Subcutaneous adipose tissue (tissue), 4 donors: ENCODE results near the gene PCDH19. TPM values are rescaled to one million over a fixed set of nuclear protein-coding genes. Genes with fewer than 3 reads are reported as not detected.

ENCODE experiments used
- total RNA-seq, 4 donors: library from RNA; depleted of rRNA; stranded (reverse); fragments of >200 nt; gene quantifications; one replicate each; pipeline ENCODE4 v1.1.0, GENCODE V29; 2016
- TF ChIP-seq, protein P1 (sequence below): fragments of 450-650 bp; IDR thresholded peaks from one replicate; pipeline ENCODE4 v1.5.1; 2016; ENCODE audit warnings: low read depth, mild to moderate bottlenecking, control low read depth, antibody characterized with exemption, moderate library complexity

PCDH19 gene
- total RNA-seq, 4 donors from 2014 or later = 1.4 to 4.3 (median 3.6) TPM

DNA sequence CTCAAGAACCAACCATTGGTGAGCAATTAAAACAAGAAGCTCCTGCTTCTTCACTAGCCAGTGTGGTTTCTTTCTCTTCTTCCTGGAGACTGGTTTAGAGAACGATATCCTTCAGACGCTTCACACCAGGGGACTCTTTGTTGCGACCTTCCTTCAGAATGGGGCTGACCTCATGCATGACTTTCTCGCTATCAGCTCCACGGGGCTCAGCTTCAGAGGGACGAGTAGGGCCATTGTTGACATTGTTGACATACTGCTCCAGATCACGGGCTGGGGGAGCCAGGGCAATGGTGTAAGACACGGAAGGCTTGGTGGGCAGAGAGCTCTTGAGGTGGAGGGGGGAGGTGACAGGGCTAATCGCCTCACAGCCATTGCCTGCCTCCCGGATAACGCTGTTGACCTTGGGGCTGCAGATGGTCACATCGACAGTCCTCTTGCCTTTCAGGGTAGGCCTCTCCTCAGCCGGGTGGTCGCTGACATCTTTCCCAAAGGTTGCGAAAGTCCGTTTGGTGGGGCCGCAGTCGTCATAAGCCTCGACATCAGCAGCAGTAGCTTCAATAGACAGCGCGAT, 113.8 kb downstream of the PCDH19 start:
- TF ChIP-seq, protein P1, sequence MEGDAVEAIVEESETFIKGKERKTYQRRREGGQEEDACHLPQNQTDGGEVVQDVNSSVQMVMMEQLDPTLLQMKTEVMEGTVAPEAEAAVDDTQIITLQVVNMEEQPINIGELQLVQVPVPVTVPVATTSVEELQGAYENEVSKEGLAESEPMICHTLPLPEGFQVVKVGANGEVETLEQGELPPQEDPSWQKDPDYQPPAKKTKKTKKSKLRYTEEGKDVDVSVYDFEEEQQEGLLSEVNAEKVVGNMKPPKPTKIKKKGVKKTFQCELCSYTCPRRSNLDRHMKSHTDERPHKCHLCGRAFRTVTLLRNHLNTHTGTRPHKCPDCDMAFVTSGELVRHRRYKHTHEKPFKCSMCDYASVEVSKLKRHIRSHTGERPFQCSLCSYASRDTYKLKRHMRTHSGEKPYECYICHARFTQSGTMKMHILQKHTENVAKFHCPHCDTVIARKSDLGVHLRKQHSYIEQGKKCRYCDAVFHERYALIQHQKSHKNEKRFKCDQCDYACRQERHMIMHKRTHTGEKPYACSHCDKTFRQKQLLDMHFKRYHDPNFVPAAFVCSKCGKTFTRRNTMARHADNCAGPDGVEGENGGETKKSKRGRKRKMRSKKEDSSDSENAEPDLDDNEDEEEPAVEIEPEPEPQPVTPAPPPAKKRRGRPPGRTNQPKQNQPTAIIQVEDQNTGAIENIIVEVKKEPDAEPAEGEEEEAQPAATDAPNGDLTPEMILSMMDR = no peak

DNA sequence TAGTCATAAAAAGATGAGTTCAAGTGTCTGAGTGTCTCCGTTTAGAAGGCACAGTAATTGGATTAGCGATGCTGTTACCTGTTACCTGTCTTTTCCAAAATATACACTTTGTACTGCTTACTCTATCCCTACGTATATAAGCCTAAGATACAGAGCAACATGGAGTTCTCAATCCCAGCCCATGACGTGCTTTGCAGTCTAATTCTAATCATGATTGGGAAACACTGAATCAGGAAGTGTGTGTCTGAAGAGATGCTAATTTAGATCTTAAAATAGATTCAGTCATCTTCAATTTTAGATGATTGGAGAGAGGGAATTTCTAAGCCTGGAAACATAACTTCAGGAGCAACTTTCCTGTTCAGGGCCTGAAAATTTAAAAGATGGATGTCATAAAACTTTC, 115.1 kb downstream of the PCDH19 start:
- TF ChIP-seq, protein P1 = no peak

DNA sequence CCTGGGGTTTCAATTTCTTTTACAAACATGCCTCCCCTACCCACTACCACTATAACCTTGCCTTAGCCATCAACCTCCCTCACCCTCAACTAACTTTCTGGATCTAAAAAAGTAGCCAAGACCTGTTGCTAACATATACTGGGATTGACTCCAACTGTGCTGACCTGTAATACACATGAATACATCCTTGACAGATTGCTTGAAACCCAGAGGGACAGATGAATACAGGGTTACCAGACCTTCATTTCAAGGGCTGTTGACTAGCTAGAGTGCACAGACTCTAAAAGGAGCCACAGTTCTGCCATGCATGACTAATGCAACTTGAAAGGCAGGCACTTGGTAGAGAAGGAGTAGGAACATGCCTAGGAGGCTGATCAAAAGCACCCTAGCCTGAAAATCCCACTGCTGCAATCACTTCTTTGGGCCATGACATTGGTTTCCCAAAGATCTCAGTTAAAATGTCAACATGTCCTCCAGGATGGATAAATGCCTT, 121.0 kb downstream of the PCDH19 start:
- TF ChIP-seq, protein P1 = no peak

DNA sequence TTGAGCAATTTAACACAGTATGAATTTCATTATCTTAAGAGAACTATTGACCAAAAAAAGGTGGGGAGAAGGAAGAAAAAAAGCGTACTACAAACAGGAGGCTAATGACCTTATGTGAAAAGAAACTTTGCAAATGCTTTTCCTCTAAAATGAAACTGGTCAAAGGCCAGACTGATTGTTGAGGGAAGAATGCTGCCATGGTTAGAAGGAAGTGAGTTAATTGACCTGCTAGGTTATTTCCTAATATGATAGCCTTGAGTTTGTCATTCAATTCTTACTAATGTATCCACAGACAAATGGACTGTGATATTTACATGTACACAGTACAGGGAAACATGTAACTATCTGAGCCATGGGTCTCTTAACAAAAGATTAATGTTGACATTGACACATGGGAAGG, 132.8 kb downstream of the PCDH19 start:
- TF ChIP-seq, protein P1 = no peak

DNA sequence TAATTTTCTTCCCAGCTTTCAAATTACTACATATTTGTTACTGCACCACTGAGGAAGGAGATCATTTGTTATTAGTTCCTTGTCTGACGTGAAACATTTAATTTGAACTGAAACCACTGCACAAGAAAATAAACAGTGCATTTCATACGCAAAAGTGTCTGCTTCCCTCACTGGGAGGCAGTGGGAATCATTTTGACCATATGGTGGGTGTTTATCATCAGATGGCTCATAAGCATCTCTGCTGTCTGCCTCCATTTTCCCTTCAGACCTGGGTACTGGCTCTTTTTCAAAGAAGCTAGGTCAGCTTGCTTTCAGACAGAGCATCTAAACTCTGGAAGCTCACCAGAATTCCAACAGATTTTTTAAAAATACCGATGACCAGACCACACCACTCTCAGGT, 135.2 kb downstream of the PCDH19 start:
- TF ChIP-seq, protein P1 = no peak

DNA sequence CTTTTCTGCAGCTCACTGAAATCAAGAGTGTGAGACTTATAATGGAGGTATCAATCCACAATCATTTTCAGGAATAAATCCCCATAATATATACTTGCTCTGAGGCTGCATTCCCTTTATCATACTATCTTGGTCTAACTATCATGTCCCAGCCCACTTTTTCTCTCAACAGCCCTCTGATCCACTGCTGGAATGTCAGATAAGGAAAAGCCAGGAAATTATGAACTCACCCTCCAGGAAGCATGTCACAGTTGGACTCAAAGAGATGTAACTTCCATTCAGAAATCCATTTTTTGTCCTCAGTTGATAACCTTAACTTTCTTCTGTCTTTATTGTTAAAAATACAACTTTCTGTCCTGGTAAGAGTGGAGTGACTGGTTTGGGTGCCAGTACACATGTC, 144.9 kb downstream of the PCDH19 start:
- TF ChIP-seq, protein P1 = no peak

DNA sequence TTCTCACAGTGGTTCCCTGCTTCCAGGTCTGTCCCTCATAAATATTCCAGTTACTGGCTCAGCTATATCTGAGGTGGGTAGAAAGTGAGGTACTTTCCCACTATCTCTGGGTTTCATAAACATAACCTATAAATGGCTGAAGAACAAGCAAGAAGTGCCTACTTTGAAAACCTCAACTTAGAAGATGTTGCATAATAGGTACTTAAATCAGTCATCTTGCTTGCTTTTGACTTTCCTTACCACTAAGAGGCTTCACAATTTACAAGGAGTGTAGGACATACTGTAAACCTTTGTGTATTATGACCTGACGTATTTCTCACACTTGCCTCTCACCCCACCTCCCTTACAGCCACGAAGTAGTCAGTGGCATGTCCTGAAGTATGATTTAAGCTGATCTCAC, 145.9 kb downstream of the PCDH19 start:
- TF ChIP-seq, protein P1 = no peak
